ENCODE results near the gene RERG. TPM values are rescaled to one million over a fixed set of nuclear protein-coding genes. Genes with fewer than 3 reads are reported as not detected.

Gene RERG
- total RNA-seq, 2 donors from 2014 or later: 12.7 to 13.3 TPM

GRCh38 chr12:15208140-15208539 lies 13.1 kb downstream of the RERG start:
- no peak for TF ChIP-seq POLR2A (IDR thresholded peaks at IDR 0.05)
- no peak for TF ChIP-seq POLR2AphosphoS5 (IDR thresholded peaks at IDR 0.05)
- TF ChIP-seq CTCF (IDR thresholded peaks at IDR 0.05): no peak
- no peak for DNase-seq (ENCODE audit: low spot score)
- WGBS: 89% methylated on average over 2 of the region's 2 CpGs
- intact Hi-C loops (cut with DNase I): no loop called here
- H3K9me3 ChIP-seq: no peaks in the 10 kb centered on the region
- H3K27me3 ChIP-seq (replicated peaks; ENCODE audit: insufficient read depth): no peaks in the 10 kb centered on the region
- H3K36me3 ChIP-seq: no peaks in the 10 kb centered on the region
- H3K4me3 ChIP-seq: no peak overlapping the region
- H3K27ac ChIP-seq: no peak overlapping the region
- no peaks in the 10 kb centered on the region for H3K4me1 ChIP-seq (replicated peaks)

GRCh38 chr12:15206831-15207389 lies 14.3 kb downstream of the RERG start:
- no peaks in the 10 kb centered on the region for H3K36me3 ChIP-seq
- intact Hi-C loops (cut with DNase I): no loop called here
- no peaks in the 10 kb centered on the region for H3K4me1 ChIP-seq (replicated peaks)
- no peak overlapping the region for H3K4me3 ChIP-seq
- 51% methylated on average over 4 of the region's 4 CpGs for WGBS
- H3K27me3 ChIP-seq (replicated peaks; ENCODE audit: insufficient read depth): no peaks in the 10 kb centered on the region
- DNase-seq (ENCODE audit: low spot score): no peak
- TF ChIP-seq CTCF (IDR thresholded peaks at IDR 0.05) (no peak), POLR2A (IDR thresholded peaks at IDR 0.05) (no peak)
- peak overlapping the region; percentile 36 to 51 for H3K27ac ChIP-seq
- no peaks in the 10 kb centered on the region for H3K9me3 ChIP-seq

GRCh38 chr12:15206338-15206737 lies 14.9 kb downstream of the RERG start:
- no peak overlapping the region for H3K4me3 ChIP-seq
- H3K36me3 ChIP-seq: no peaks in the 10 kb centered on the region
- 79% methylated on average over 4 of the region's 4 CpGs for WGBS
- H3K27me3 ChIP-seq (replicated peaks; ENCODE audit: insufficient read depth): no peaks in the 10 kb centered on the region
- intact Hi-C loops (cut with DNase I): no loop called here
- H3K27ac ChIP-seq: peak overlapping the region; percentile 36 to 51
- H3K4me1 ChIP-seq (replicated peaks): no peaks in the 10 kb centered on the region
- H3K9me3 ChIP-seq: no peaks in the 10 kb centered on the region
- TF ChIP-seq CTCF (IDR thresholded peaks at IDR 0.05): no peak
- no peak for TF ChIP-seq POLR2AphosphoS5 (IDR thresholded peaks at IDR 0.05)
- no peak for TF ChIP-seq POLR2A (IDR thresholded peaks at IDR 0.05)
- DNase-seq (ENCODE audit: low spot score): no peak

- Histone ChIP-seq H3K4me1 (replicated peaks) (no peaks in the 10 kb centered on the region), H3K4me3 (no peak overlapping the region), H3K27me3 (replicated peaks; ENCODE audit: insufficient read depth) (no peaks in the 10 kb centered on the region), H3K36me3 (no peaks in the 10 kb centered on the region), H3K9me3 (no peaks in the 10 kb centered on the region), H3K27ac (peak overlapping the region; percentile 36 to 51)
- intact Hi-C loops (cut with DNase I): no loop called here
- DNase-seq (ENCODE audit: low spot score): no peak
- peak; percentile 37 for TF ChIP-seq POLR2AphosphoS5 (IDR thresholded peaks at IDR 0.05)
- TF ChIP-seq CTCF (IDR thresholded peaks at IDR 0.05): no peak
- no peak for TF ChIP-seq POLR2A (IDR thresholded peaks at IDR 0.05)
- 55% methylated on average over 8 of the region's 8 CpGs for WGBS
Observed at GRCh38 chr12:15205341-15206010, 15.7 kb downstream of the RERG start.

- intact Hi-C loops (cut with DNase I): no loop called here
- H3K36me3 ChIP-seq: no peaks in the 10 kb centered on the region
- H3K9me3 ChIP-seq: no peaks in the 10 kb centered on the region
- no peak overlapping the region for H3K27ac ChIP-seq
- no peaks in the 10 kb centered on the region for H3K27me3 ChIP-seq (replicated peaks; ENCODE audit: insufficient read depth)
- H3K4me3 ChIP-seq: no peak overlapping the region
- TF ChIP-seq CTCF (IDR thresholded peaks at IDR 0.05) (no peak), POLR2AphosphoS5 (IDR thresholded peaks at IDR 0.05) (no peak), POLR2A (IDR thresholded peaks at IDR 0.05) (no peak)
- H3K4me1 ChIP-seq (replicated peaks): no peaks in the 10 kb centered on the region
- DNase-seq (ENCODE audit: low spot score): no peak
Observed at GRCh38 chr12:15201456-15201855, 19.8 kb downstream of the RERG start.

Data from prostate gland (tissue), 2 donors.